ENCODE measurements around the gene ITLN1.
"Not testable (repeated sequence)": the region's sequence is repeated elsewhere in the genome, so short reads cannot be mapped to it uniquely, and the experiment has no call there.

ITLN1 gene

DNA sequence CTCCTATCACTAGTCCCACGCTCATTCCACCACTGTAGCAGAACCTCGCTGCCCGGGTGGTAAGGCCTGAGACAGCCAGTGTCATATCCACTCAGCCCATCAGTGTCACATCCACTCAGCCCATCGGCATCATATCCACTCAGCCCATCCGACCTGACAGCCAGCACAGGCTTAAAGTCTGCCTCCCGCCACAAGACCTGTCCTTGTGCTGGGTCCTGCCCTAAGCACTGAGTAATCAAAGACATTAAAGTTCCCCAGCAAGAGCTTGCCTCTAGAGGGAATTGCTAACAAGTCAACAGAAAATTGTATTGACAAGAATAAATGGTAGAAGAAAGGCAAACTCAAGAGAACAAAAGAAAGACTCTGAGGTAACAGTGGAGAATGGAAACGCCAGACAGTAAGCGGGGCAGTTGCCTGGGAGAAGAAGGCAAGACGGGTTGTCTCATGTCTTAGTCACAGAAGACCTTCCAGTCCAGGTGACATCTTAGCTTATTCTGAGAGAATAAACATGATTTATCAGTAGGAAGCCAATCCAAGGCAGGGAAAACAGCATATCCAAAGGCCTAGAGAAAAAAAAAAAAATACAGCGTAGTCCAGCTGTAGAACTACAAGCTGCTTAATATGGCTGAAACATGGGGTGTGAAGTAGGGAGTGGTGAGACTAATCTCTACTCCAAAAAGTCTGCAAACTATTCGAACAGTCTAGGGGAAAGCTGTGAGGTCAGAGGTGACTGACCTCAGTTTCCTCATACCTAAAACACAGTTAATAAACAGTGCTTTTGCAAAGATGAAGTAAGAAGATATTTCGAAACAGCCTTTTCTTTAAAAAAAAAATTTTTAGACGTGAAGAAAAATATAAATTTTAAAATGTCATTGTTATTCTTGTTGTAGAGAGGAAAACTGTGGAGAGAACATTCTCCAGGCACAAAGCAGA lies 1.1 kb downstream of the ITLN1 start:
- Histone ChIP-seq H3K79me2 (ENCODE audit: insufficient read depth, low read depth) (no peaks in the 10 kb centered on the region), H3K27me3 (ENCODE audit: insufficient read depth, low read depth) (no peaks in the 10 kb centered on the region), H3K9ac (no peak overlapping the region), H3K36me3 (ENCODE audit: insufficient read depth) (no peaks in the 10 kb centered on the region), H4K20me1 (ENCODE audit: insufficient read depth) (no peaks in the 10 kb centered on the region), H3K4me3 (IDR thresholded peaks at IDR 0.05; ENCODE audit: insufficient read depth, low read depth, low read length) (no peak overlapping the region), H3K27ac (no peak overlapping the region), H3K4me2 (no peak overlapping the region), H3K4me1 (ENCODE audit: low read depth, poor library complexity, severe bottlenecking) (no peaks in the 10 kb centered on the region), H2AFZ (ENCODE audit: low read depth) (no peak overlapping the region)
- TF ChIP-seq, protein P1, sequence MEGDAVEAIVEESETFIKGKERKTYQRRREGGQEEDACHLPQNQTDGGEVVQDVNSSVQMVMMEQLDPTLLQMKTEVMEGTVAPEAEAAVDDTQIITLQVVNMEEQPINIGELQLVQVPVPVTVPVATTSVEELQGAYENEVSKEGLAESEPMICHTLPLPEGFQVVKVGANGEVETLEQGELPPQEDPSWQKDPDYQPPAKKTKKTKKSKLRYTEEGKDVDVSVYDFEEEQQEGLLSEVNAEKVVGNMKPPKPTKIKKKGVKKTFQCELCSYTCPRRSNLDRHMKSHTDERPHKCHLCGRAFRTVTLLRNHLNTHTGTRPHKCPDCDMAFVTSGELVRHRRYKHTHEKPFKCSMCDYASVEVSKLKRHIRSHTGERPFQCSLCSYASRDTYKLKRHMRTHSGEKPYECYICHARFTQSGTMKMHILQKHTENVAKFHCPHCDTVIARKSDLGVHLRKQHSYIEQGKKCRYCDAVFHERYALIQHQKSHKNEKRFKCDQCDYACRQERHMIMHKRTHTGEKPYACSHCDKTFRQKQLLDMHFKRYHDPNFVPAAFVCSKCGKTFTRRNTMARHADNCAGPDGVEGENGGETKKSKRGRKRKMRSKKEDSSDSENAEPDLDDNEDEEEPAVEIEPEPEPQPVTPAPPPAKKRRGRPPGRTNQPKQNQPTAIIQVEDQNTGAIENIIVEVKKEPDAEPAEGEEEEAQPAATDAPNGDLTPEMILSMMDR (conservative IDR thresholded peaks at IDR 0.05; ENCODE audit: low read depth, low read length): no peak

DNA sequence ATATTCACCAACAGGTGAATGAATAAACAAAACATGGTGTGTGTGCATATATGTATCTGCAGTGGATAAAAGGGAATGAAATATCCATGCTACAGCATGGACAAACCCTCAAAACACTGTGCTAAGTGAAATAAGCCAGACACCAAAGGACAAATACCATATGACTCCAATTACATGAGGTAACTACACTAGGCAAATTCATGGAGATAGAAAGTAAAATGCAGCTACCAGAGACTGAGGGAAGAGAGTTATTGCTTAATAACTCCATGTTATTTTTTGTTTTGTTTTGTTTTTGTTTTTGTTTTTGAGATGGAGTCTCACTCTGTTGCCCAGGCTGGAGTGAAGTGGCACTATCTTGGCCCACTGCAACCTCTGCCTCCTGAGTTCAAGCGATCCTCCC lies 2.4 kb downstream of the ITLN1 start:
- Histone ChIP-seq H3K4me2 (no peak overlapping the region), H3K4me3 (IDR thresholded peaks at IDR 0.05; ENCODE audit: insufficient read depth, low read depth, low read length) (no peak overlapping the region), H4K20me1 (ENCODE audit: insufficient read depth) (no peaks in the 10 kb centered on the region), H3K27me3 (ENCODE audit: insufficient read depth, low read depth) (no peaks in the 10 kb centered on the region), H3K36me3 (ENCODE audit: insufficient read depth) (no peaks in the 10 kb centered on the region), H2AFZ (ENCODE audit: low read depth) (no peak overlapping the region), H3K27ac (no peak overlapping the region), H3K9ac (no peak overlapping the region), H3K79me2 (ENCODE audit: insufficient read depth, low read depth) (no peaks in the 10 kb centered on the region), H3K4me1 (ENCODE audit: low read depth, poor library complexity, severe bottlenecking) (no peaks in the 10 kb centered on the region)
- TF ChIP-seq, protein P1 (conservative IDR thresholded peaks at IDR 0.05; ENCODE audit: low read depth, low read length): no peak

DNA sequence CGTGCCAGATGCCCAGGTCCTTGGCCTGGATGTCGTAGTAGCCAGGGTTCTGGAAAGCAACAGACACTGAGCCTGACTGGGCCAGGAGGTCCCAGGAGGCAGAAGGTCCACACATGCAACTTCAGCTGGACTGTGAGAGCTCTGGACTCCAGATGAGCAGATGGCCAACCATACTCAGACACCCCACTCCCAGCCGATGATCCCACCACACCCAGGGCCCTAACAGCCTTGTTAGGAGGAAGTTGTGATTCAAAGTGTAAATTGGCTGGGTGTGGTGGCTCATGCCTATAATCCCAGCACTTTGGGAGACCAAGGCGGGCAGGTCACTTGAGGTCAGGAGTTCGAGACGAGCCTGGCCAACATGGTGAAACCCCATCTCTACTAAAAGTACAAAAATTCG lies 3.7 kb downstream of the ITLN1 start:
- H4K20me1 ChIP-seq (ENCODE audit: insufficient read depth); H3K4me1 ChIP-seq (ENCODE audit: low read depth, poor library complexity, severe bottlenecking); H3K9ac ChIP-seq; H3K4me2 ChIP-seq; H3K27me3 ChIP-seq (ENCODE audit: insufficient read depth, low read depth); H3K27ac ChIP-seq; H3K79me2 ChIP-seq (ENCODE audit: insufficient read depth, low read depth); H2AFZ ChIP-seq (ENCODE audit: low read depth); H3K36me3 ChIP-seq (ENCODE audit: insufficient read depth); H3K4me3 ChIP-seq (IDR thresholded peaks at IDR 0.05; ENCODE audit: insufficient read depth, low read depth, low read length): not testable (repeated sequence)

DNA sequence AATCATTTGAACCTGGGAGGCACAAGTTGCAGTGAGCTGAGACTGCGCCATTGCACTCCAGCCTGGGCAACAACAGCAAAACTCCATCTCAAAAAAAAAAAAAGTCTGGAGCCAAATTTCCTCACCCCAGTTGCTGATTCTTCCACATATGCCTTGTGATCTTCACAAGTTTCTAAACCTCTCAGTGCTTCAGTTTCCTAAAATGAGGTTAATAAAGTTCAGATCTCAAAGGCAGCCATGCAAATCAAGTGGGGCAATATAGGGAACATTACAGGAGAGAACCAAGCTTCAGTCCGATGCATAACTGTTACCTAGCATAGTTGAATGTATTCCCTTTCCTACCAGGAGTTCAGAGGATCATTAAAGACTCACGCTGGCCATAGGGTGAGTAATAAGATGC lies 4.8 kb downstream of the ITLN1 start:
- H3K4me2 ChIP-seq: no peak overlapping the region
- H3K36me3 ChIP-seq (ENCODE audit: insufficient read depth): no peaks in the 10 kb centered on the region
- H3K4me1 ChIP-seq (ENCODE audit: low read depth, poor library complexity, severe bottlenecking): no peaks in the 10 kb centered on the region
- H3K4me3 ChIP-seq (IDR thresholded peaks at IDR 0.05; ENCODE audit: insufficient read depth, low read depth, low read length): no peak overlapping the region
- H2AFZ ChIP-seq (ENCODE audit: low read depth): no peak overlapping the region
- H4K20me1 ChIP-seq (ENCODE audit: insufficient read depth): no peaks in the 10 kb centered on the region
- H3K27ac ChIP-seq: no peak overlapping the region
- no peaks in the 10 kb centered on the region for H3K79me2 ChIP-seq (ENCODE audit: insufficient read depth, low read depth)
- H3K27me3 ChIP-seq (ENCODE audit: insufficient read depth, low read depth): no peaks in the 10 kb centered on the region
- no peak overlapping the region for H3K9ac ChIP-seq
- TF ChIP-seq, protein P1 (conservative IDR thresholded peaks at IDR 0.05; ENCODE audit: low read depth, low read length): no peak

DNA sequence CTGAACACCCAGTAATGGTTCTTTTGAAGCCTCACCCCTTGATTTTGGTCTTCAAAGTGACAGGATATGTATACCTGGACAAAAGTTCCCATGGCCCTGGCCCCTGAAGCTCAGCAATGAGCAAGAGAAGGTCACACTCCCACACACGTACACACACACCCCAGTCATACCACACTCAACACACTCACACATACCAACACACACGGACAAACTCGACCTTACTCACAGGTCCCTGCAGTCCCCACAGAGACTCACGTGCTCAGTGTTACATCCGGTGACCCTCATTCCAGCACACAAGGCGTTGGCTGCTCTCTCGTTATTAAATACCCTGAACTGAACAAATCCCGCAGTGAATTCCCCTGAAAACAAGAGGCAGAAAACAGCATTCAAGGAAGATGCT lies 5.9 kb downstream of the ITLN1 start:
- H4K20me1 ChIP-seq (ENCODE audit: insufficient read depth): no peaks in the 10 kb centered on the region
- no peak overlapping the region for H3K4me2 ChIP-seq
- H3K36me3 ChIP-seq (ENCODE audit: insufficient read depth): no peaks in the 10 kb centered on the region
- no peaks in the 10 kb centered on the region for H3K4me1 ChIP-seq (ENCODE audit: low read depth, poor library complexity, severe bottlenecking)
- H3K27me3 ChIP-seq (ENCODE audit: insufficient read depth, low read depth): no peaks in the 10 kb centered on the region
- H3K9ac ChIP-seq: no peak overlapping the region
- H3K27ac ChIP-seq: no peak overlapping the region
- H3K79me2 ChIP-seq (ENCODE audit: insufficient read depth, low read depth): no peaks in the 10 kb centered on the region
- no peak overlapping the region for H2AFZ ChIP-seq (ENCODE audit: low read depth)
- no peak overlapping the region for H3K4me3 ChIP-seq (IDR thresholded peaks at IDR 0.05; ENCODE audit: insufficient read depth, low read depth, low read length)
- TF ChIP-seq, protein P1 (conservative IDR thresholded peaks at IDR 0.05; ENCODE audit: low read depth, low read length): no peak

Data from KMS-11 (cell line).